HEK293T (cell line): ENCODE measurements around the gene CCL26.

Source experiments
- FOXK2 ChIP-seq: fragments of 450-650 bp; IDR thresholded peaks from 2 replicates; pipeline ENCODE4 v1.6.1; 2016; ENCODE audit warnings: mild to moderate bottlenecking
- L3MBTL2 ChIP-seq: fragments of 450-650 bp; conservative IDR thresholded peaks from 2 replicates; pipeline ENCODE4 v1.6.1; 2016; ENCODE audit warnings: mild to moderate bottlenecking
- ZNF384 ChIP-seq: fragments of 450-650 bp; IDR thresholded peaks from 2 replicates; pipeline ENCODE4 v1.6.1; 2016

DNA sequence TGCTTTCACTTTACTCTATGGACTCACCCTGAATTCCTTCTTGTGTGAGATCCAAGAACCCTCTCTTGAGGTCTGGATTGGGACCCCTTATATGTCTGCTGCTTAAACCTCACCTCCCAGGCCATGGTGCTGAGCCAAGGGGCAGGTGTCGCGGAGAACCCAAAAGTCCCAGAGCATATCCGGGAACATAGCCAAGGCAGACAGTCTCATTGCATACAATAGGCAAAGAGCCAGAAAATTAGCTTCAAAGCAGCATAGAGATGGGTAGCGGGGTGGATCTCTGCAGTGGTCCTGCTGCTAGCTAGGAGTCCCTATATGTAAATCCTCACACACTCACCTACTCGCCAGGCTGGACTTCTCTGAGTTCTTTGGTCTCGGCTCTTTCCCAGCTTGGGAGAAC, 36.1 kb upstream of the CCL26 start:
- no peak for TF ChIP-seq ZNF384
- no peak for TF ChIP-seq L3MBTL2
- TF ChIP-seq FOXK2, result no peak
